HS-5 (cell line): ENCODE results near the gene BOLA2B.
"Not testable (repeated sequence)": the region's sequence is repeated elsewhere in the genome, so short reads cannot be mapped to it uniquely, and the experiment has no call there.

Experiments
- DNase-seq: peaks from one replicate; pipeline ENCODE4 v3.0.0-alpha.2; 2012; ENCODE audit warnings: low read depth

Gene BOLA2B

DNA sequence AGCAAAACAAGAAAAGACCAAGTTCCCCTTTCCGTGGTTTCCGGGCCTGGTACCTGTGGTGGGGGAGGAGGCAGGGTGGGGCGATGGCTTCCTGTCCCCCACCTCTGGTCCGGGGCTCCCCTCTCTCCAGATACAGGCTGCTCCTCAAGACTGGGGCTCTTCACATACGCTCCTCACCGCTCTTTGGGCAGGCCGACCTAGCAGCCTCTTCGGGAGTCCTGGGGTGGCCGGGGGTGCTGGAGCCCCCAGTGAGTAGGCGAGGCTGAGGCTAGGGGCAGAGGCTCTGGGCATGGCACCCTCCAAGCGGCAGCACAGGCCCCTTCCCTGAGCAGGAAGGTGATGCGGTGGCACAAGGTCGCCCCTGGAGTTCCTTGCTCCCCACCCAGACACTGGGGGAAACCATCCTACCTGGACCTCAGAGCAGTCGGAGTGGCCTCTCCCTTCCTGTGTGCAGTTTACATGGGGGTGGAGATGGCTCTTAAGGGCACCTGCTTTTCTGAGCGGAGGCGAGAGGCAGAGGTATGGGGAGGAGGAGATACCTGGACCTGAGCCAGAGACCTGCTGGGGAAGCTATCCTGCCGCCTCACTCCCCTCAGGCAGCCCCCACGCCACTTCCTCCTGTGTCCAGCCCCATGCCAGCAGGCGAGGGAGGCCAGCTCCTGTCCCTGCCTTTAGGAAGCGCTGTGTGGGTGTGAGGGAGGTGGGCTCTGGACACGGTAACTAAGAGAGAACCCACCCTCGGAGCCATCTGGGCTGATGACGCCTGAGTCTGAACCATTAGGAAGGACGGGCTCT, 9.2 kb downstream of the BOLA2B start:
- no peak for DNase-seq

DNA sequence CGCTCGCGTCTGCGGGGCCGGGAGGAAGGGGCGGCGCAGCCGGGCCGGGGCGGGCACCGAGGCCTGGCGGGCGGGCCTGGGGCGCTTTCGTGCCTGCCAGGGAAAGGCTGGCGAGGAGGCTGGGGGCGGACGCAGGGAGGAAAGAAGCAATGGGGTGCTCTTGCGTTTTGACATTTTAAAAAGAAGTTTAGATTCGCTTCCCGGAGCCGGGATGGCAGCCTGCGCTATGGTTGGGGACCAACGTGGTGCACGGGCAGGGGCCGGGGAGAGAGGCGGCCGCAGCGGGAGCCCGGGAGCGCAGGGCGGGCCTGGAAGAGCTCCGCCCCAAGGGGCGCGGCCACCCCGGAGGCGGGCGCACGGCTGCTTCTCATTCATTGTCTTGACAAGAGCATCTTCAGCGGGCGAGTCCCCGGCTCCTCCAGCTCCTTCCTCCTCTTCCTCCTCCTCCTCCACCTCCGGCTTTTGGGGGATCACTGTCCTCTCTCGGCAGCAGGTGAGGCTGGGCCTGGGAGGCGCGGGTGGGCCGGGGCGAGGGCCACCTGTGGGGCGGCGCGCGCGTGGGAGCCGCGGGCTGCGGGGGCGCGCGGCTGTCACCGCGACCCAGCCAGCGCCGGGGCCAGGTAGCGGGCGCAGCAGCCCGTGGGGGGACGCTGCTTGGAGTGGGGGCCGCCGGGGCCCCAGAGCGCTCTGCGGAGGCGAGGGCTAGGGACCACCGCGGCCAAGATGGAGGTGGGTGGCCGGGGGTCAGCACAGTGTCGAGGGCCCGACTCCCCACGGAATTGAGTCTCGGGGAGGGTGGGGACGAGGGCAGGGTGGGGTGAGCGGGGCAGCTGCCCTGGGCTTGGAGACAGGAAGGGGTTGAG, 10.0 kb downstream of the BOLA2B start, which contains the start of gene CORO1A:
CORO1A (plus strand) TSS at position 370 of the 863 bp plus-strand sequence. CDS start 1,608 bp downstream, outside the sequence.
- peak; percentile 28 for DNase-seq

DNA sequence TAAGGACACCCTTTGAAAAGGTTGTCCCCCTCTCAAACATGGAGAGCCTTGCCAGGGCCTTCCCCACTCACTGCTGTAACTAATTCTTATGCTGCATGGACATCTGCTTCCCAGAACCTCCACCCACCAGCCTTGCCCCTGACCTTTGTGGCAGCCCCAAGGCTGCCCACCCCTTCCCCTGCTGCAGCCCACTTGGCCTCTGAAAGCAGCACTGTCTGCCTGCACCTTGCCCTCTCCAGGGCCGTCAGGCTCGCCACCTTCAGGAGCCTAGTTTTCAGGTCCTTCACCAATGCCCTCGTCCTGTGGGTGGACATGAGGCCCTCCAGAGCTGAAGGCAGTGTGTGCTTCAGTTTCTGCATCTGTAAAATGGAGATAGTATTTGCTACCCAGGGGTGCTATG, 12.7 kb downstream of the BOLA2B start:
- no peak for DNase-seq

DNA sequence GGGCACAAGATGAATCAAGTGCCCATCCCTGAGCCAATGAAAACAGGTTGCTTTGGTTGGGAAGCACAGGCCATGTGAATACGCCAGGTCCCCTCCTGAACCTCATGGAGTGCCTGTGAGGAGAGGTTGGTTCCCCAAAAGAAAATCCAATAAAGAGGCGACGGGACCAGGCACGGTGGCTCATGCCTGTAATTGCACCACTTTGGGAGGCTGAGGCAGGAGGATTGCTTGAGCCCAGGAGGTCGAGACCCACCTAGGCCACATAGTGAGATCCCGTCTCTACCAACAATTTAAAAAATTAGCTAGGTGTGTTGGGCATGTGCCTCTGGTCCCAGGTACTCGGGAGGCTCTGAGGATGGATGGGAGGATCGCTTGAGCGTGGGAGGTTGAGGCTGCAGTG, 13.5 kb downstream of the BOLA2B start:
- DNase-seq, result no peak

DNA sequence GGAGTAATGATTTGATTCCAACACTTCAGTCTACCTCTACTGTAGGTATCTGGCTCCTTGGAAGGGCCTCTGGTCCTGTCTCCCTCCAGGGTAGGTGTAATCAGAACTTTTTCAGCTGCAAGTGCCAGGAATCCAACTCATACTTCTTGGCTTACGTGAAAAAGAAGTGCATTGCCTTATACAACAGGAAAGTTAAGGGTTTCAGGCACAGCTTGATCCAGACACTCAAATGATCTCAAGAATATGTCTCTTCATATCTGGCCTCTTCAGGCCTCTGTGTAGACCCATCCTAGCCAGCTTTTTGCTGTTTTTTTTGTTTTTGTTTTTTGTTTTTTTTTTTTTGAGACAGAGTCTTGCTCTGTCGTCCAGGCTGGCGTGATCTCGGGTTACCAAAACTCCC, 14.3 kb downstream of the BOLA2B start:
- no peak for DNase-seq

DNA sequence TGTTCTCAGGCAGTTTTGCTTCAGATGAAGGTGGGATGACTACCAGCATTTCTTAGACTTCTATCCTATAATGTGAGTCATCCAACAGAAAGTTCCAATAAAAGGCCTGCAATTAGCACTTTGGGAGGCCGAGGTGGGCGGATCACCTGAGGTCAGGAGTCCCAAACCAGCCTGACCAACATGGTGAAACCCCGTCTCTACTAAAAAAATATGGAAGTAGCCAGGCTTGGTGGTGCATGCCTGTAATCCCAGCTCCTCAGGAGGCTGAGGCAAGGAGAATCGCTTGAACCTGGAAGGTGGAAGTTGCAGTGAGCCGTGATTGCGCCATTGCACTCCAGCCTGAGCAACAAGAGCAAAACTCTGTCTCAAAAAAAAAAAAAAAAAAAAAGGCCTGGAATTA, 16.6 kb downstream of the BOLA2B start:
- not testable (repeated sequence) for DNase-seq

DNA sequence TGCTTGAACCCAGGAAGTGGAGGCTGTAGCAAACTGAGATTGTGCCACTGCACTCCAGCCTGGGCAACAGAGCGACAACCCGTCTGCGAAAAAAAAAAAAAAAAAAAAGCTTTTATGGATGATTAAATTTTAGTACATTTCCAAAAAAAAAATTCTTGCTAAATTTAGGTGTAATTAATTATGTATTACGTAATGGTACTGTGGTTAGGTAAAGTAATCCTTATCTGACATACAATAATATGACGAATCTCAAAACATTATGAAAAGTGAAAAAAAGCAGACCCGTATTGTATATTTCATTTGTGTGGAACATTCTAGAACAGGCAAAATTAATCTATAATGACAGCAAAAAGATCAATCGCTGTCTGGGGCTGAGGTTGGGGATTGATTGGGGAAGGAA, 20.4 kb downstream of the BOLA2B start:
- DNase-seq, result no peak

DNA sequence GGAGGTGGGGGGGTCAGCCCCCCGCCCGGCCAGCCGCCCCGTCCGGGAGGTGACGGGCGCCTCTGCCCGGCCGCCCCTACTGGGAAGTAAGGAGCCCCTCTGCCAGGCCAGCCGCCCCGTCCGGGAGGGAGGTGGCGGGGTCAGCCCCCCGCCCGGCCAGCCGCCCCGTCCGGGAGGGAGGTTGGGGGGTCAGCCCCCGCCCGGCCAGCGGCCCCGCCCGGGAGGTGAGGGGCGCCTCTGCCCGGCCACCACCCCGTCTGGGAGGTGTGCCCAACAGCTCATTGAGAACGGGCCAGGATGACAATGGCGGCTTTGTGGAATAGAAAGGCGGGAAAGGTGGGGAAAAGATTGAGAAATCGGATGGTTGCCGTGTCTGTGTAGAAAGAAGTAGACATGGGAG, 23.3 kb downstream of the BOLA2B start:
- not testable (repeated sequence) for DNase-seq

DNA sequence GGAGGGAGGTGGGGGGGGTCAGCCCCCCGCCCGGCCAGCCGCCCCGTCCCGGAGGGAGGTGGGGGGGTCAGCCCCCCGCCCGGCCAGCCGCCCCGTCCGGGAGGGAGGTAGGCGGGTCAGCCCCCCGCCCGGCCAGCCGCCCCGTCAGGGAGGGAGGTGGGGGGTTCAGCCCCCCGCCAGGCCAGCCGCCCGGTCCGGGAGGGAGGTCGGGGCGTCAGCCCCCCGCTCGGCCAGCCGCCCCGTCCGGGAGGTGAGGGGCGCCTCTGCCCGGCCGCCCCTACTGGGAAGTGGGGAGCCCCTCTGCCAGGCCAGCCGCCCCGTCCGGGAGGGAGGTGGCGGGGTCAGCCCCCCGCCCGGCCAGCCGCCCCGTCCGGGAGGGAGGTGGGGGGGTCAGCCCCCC, 24.1 kb downstream of the BOLA2B start:
- not testable (repeated sequence) for DNase-seq

DNA sequence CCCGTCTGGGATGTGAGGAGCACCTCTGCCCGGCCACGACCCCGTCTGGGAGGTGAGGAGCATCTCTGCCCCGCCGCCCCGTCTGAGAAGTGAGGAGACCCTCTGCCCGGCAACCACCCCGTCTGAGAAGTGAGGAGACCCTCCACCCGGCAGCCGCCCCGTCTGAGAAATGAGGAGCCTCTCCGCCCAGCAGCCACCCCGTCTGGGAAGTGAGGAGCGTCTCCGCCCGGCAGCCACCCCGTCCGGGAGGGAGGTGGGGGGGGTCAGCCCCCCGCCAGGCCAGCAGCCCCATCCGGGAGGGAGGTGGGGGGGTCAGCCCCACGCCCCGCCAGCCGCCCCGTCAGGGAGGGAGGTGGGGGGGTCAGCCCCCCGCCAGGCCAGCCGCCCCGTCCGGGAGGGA, 24.7 kb downstream of the BOLA2B start:
- not testable (repeated sequence) for DNase-seq

DNA sequence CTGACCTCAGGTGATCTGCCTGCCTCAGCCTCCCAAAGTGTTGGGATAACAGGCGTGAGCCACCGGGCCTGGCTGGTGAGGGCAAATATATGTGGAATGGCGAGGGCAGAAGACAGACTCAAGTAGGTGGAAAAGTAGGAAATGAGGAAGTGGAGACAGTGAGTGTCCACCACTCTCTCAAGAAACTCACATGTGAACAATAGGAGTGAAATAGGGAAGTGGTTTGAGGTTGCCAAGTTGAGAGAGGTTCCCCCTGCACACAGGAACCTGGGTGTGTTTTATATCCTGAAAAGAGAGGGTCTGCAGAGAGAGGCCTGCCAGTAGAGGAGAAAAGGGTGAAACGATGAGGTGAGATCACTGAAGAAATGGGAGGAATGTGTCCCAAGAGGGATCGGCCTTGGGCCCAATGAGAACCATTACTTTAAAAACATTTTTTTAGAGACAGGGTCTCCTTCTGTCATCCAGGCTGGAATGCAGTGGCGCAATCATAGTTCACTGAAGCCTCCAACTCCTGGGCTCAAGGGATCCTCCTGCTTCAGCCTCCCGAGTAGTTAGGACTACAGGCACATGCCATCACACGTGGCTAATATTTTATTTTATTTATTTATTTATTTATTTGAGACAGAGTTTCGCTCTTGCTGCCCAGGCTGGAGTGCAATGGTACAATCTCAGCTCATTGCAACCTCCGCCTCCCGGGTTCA, 27.1 kb downstream of the BOLA2B start:
- no peak for DNase-seq

DNA sequence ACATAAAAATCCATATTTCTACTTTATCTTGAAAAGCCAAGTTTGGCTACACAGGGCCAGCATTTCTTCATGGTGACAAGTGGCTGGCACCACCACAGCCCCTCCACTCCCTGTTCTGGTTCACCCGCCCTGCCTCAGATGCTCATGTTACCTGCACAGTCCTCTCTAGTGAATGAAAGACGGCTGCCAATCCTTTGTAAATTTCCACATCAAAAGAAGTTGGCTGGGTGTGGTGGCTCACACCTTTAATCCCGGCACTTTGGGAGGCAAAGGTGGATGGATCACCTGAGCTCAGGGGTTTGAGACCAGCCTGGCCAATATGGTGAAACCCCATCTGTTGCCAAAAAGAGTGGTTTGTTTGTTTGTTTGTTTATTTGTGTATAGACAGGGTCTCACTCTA, 29.9 kb downstream of the BOLA2B start:
- DNase-seq, result no peak

DNA sequence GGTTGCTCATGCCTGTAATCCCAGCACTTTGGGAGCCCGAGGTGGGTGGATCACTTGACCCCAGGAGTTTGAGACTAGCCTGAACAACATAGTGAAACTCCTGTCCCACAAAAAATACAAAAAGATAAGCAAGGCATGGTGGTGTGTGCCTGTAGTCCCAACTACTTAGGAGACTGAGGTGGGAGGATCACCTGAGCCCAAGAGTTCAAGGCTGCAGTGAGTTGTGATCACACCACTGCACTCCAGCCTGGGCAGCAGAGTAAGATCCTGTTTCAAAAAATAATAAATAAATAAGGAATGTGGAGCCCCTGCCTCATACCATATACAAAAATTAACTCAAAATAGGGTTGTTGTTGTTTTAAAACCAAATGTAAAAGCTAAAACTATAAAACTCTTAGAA, 36.3 kb downstream of the BOLA2B start:
- no peak for DNase-seq

DNA sequence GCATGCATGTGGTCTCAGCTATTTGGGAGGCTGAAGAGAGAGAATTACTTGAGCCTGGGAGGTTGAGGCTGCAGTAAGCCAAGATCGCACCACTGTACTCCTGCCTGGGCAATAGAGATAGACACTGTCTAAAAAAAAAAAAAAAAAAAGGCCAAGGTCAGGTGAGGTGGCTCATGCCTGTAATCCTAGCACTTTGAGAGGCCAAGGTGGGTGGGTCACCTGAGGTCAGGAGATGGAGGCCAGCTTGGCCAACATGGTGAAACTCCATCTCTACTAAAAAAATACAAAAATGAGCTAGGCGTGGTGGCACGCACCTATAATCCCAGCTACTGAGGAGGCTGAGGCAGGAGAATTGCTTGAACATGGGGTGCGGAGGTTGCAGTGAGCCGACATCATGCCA, 38.3 kb downstream of the BOLA2B start:
- no peak for DNase-seq

DNA sequence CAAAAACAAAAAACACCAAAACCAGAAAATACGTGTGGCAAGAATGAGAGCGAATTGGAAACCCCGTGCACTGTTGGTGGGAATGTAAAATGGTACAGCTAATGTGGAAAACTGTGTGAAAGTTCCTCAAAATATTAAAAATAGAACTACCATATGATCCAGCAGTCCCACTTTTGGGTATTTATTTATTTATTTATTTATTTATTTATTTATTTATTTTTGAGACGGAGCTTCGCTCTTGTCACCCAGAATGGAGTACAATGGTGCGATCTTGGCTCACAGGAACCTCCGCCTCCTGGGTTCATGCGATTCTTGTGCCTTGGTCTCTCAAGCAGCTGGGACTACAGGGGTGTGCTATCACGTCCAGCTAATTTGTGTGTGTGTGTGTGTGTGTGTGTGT, 40.9 kb downstream of the BOLA2B start:
- DNase-seq, result no peak

DNA sequence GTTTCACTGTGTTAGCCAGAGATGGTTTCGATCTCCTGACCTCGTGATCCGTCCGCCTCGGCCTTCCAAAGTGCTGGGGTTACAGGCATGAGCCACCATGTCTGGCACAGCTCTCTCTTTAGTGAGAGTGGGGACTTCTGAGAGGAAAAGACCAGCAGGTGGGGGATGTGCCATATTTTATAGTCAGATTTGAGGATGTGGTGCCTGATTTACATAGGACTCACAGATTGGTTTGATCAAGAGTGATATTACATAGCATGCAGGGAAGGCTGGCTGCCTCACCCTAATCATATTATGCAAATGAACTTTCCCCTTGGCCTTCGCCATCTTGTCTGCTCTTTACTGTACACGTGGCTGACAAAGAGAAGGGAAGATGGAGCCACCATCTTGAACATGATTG, 42.4 kb downstream of the BOLA2B start:
- DNase-seq, result no peak

DNA sequence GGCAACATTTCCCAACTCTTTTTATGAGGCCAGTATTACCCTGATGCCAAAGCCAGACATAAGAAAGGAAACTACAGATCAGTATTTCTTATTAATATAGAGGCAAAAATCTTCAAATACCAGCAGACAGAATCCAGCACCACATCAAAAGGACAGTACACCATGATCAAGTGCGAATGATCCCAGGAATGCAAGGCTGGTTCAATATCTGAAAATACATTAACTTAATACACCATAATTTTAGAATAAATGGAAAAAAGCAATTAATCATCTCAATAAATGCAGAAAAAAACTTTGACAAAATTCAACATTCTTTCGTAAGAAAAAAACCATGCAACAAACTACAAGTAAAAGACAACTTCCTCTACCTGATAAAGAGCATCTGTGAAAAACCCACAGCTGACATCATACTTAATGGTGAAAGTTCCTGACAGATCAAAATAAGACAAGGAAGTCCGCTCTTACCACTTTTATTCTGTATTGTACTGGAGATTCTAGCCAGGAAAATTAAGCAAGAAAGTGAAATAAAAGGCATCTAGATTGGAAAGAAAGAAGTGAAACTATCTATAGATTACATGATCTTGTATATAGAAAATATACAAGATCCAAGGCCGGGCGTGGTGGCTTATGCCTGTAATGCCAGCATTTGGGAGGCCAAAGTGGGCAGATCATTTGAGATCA, 44.1 kb downstream of the BOLA2B start:
- no peak for DNase-seq

DNA sequence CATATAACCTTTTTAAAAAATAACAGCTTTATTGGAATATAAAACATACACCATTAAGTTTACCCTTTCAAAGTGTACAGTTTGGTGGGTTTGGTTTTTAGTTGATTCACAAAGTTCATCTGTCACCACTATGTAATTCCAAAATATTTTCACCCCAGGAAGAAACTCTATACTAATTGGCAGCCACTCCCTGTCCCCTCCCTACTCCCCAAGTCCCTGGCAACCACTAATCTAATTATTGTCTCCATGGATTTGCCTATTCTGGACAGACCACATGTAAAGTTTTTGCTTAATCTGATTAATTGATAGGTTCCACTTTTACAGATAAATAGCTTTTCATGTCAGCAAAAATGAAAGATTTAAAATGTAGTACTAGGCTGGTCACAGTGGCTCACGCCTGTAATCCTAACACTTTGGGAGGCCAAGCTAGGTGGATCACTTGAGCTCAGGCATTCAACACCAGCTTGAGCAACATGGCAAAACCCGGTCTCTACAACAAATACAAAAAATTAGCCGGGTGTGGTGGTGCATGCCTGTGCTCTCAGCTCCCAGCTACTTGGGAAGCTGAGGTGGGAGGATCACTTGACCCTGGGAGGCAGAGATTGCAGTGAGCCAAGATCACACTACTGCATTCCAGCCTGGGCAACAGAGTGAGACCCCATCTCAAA, 45.5 kb downstream of the BOLA2B start:
- DNase-seq, result no peak

DNA sequence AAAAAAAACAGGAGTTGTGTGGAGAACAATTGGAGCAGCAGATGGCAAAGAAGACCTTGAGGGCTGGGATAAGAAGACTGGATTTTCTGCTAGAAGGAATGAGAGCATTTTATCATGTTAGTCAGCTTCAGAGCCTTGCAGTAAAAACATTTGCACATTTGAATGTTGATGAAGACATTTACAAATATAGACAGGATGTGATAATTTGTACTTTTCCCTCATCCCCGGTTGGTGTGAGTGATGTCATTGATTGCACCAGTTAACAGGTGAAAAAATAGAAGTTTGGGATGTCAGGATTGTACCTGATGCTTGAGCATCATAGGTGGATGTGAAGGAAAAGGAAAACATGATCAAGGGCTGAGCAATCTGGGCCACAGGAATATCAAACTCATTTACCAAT, 47.8 kb downstream of the BOLA2B start:
- DNase-seq, result no peak

DNA sequence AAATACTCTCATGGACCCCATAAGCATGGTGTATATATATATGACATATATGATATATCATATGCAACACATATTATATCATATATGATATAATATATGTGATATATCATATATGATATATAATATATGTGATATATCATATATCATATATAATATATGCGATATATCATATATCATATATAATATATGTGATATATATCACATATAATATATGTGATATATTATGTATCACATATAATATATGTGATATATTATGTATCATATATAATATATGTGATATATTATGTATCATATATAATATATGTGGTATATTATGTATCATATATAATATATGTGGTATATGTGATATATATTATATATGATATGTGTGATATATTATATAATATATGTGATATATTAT, 48.5 kb downstream of the BOLA2B start:
- no peak for DNase-seq

DNA sequence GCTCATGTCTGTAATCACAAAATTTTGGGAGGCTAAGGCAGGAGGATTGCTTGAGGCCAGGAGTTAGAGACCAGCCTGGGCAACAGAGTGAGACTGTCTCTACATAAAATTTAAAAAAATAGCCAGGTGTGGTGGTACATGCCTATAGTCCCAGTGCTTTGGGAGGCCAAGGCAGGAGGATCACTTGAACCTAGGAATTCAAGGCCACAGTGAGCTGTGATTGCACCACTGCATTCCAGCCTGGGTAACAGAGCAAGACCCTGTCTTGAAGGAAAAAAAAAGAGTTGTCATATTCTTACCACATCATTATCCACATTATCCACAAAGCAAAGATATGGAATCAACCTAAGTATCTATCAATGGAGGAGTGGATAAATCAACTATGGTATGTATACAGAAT, 49.4 kb downstream of the BOLA2B start:
- no peak for DNase-seq

DNA sequence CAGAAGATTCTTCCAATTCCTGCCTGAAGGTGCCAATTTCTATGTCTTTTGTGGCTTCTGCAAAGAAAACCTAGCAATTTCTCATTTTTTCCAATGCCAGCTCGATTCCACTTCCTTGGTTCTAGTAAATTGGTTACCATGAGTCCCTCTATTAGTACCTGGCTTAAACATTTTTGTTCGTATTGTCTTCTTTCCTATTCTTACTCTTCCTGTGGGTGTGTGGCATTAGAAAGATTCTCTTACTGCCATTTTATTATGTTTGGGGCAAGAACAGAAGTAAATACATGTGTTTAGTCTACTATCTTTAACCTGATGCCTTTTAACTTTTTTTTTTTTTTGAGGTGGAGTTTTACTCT, 50.1 kb downstream of the BOLA2B start:
- DNase-seq, result no peak
